PC-9 (cell line): Measurements from ENCODE around the gene TTI1.

Experiments used
- EZH2 ChIP-seq: fragments of 200-600 bp; sonication (generic); IDR thresholded peaks from 2 replicates; pipeline ENCODE4 v1.8.0; 2017; ENCODE audit warnings: antibody characterized with exemption, low read depth
- TF ChIP-seq, protein P1 (sequence below): fragments of 200-600 bp; sonication (generic); conservative IDR thresholded peaks from 2 replicates; pipeline ENCODE4 v1.6.1; 2017; ENCODE audit warnings: mixed run types, antibody characterized with exemption, mild to moderate bottlenecking, moderate library complexity

DNA sequence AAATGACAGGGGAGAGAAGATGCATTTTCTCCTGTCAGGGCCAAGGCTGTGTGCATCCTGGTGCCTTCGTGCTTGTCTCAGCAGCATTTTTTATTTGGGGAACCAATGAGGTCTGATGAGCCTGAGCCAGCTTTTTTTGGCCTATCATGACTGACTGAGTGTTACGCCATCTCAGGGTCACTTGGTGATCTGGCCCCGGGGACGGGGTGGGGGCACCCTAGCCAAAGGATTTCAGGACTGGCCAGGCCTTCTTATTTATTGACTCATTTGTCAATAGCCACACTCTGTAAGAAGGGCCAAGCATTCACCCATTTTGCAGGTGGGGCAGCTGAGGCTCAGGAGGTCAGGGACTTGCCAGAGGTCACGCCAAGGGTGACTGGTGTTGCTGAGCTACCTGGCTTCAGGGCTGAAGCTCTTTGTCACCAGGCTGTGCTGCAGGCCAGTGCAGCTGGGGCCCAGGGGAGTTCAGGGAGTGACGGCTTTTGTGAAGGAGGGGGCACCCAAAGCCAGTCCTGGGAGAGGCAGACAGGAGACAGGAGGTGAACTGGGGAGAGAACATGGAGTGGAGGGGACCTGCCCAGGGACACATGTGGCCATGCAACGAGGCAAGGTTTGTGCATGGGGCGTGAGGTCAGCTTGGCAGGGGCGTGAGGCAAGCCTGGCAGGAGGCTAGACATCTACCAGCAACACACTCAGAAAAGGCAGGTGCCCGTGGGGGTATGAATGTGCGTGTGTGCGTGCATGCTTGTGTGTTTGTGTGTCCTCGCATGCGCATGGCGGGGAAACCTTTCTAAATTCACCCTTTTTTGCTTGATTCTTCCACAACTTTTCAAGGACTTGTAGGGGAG lies 99.2 kb downstream of the TTI1 start:
- TF ChIP-seq, protein P1, sequence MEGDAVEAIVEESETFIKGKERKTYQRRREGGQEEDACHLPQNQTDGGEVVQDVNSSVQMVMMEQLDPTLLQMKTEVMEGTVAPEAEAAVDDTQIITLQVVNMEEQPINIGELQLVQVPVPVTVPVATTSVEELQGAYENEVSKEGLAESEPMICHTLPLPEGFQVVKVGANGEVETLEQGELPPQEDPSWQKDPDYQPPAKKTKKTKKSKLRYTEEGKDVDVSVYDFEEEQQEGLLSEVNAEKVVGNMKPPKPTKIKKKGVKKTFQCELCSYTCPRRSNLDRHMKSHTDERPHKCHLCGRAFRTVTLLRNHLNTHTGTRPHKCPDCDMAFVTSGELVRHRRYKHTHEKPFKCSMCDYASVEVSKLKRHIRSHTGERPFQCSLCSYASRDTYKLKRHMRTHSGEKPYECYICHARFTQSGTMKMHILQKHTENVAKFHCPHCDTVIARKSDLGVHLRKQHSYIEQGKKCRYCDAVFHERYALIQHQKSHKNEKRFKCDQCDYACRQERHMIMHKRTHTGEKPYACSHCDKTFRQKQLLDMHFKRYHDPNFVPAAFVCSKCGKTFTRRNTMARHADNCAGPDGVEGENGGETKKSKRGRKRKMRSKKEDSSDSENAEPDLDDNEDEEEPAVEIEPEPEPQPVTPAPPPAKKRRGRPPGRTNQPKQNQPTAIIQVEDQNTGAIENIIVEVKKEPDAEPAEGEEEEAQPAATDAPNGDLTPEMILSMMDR, result no peak
- TF ChIP-seq EZH2, result no peak
